H1 (cell line): ENCODE results near the gene PLEKHG1. TPM values are rescaled to one million over a fixed set of nuclear protein-coding genes. Genes with fewer than 3 reads are reported as not detected.

Source experiments
- CTCF ChIA-PET: fragments of 300-600 bp; sonication (Branson Sonifier 250); formaldehyde crosslinking; loops from one replicate; lab custom pipeline; 2021; ENCODE audit not compliant: partially characterized antibody; lab: Charles Lee
- POLR2A ChIA-PET: fragments of 300-600 bp; sonication (Branson Sonifier 250); formaldehyde crosslinking; loops from one replicate; lab custom pipeline; 2021; ENCODE audit warnings: inconsistent platforms; ENCODE audit not compliant: partially characterized antibody; lab: Charles Lee
- DNase-seq, 2 experiments: peaks; one replicate each; pipeline versions ENCODE4 v3.0.0 to v3.0.0-alpha.2; 2010 to 2022; ENCODE audit warnings: low spot score in 2 of 2, low read depth in 1 of 2, mixed read lengths in 1 of 2
- FAIRE-seq: peaks from 2 replicates; lab custom pipeline; 2011; peaks lifted over from hg19 to GRCh38; lab: Jason Lieb, UNC
- H2AFZ ChIP-seq: 2 replicates; pipeline ENCODE4 v1.8.1; 2012; ENCODE audit warnings: low read length, inconsistent platforms
- H2AK5ac ChIP-seq: 2 replicates; pipeline ENCODE4 v1.6.1; 2013; ENCODE audit warnings: low read depth, low read length
- H2BK120ac ChIP-seq: replicated peaks from 2 replicates; pipeline ENCODE3; 2013; ENCODE audit warnings: low read depth, low read length, inconsistent platforms
- H2BK12ac ChIP-seq: 2 replicates; pipeline ENCODE4 v1.6.1; 2013; ENCODE audit warnings: low read depth, low read length
- H2BK15ac ChIP-seq: 2 replicates; pipeline ENCODE4 v1.6.1; 2013; ENCODE audit warnings: low read length
- H2BK20ac ChIP-seq: 2 replicates; pipeline ENCODE4 v1.6.1; 2013; ENCODE audit warnings: low read length
- H2BK5ac ChIP-seq: 2 replicates; pipeline ENCODE4 v1.6.1; 2013; ENCODE audit warnings: low read depth, low read length
- H3K14ac ChIP-seq: 2 replicates; pipeline ENCODE4 v1.6.1; 2013; ENCODE audit warnings: inconsistent platforms; ENCODE audit not compliant: insufficient read length
- H3K18ac ChIP-seq: 2 replicates; pipeline ENCODE4 v1.6.1; 2013; ENCODE audit warnings: low read length; ENCODE audit errors: extremely low read depth
- H3K23ac ChIP-seq: 2 replicates; pipeline ENCODE4 v1.6.1; 2013; ENCODE audit warnings: inconsistent platforms; ENCODE audit not compliant: insufficient read length
- H3K23me2 ChIP-seq: 2 replicates; pipeline ENCODE4 v1.6.1; 2013; ENCODE audit warnings: low read depth, low read length
- H3K27ac ChIP-seq: 2 replicates; pipeline ENCODE4 v1.6.1; 2011; ENCODE audit warnings: low read depth, low read length, inconsistent platforms
- H3K27me3 ChIP-seq, 4 experiments: replicated peaks in 1 of 4; 1 replicate in 1 of 4; 2 replicates in 3 of 4; pipeline versions ENCODE4 v1.6.1 to v1.8.1; 2011 to 2013; ENCODE audit warnings: low read length in 3 of 4, mild to moderate bottlenecking in 3 of 4, inconsistent platforms in 2 of 4, mixed read lengths in 2 of 4, moderate library complexity in 1 of 4; ENCODE audit not compliant: control insufficient read depth in 3 of 4, insufficient read depth in 3 of 4; ENCODE audit errors: extremely low read depth in 1 of 4
- H3K36me3 ChIP-seq, 4 experiments: 2 replicates each; pipeline versions ENCODE4 v1.6.1 to v1.8.1; 2011 to 2013; ENCODE audit warnings: mild to moderate bottlenecking in 4 of 4, low read length in 3 of 4, moderate library complexity in 2 of 4, control low read depth in 1 of 4, inconsistent platforms in 1 of 4; ENCODE audit not compliant: insufficient read depth in 4 of 4, control insufficient read depth in 2 of 4
- H3K4ac ChIP-seq: replicated peaks from 2 replicates; pipeline ENCODE3; 2013; ENCODE audit warnings: low read length, low read depth, mixed read lengths, inconsistent platforms; ENCODE audit not compliant: insufficient read length
- H3K4me1 ChIP-seq, 4 experiments: replicated peaks in 1 of 4; 1 replicate in 1 of 4; 2 replicates in 3 of 4; pipeline versions ENCODE4 v1.6.1 to v1.8.1; 2011 to 2013; ENCODE audit warnings: low read length in 3 of 4, inconsistent platforms in 2 of 4, mixed read lengths in 1 of 4; ENCODE audit not compliant: insufficient read depth in 4 of 4, control insufficient read depth in 3 of 4
- H3K4me2 ChIP-seq, 2 experiments: 2 replicates each; pipeline versions ENCODE4 v1.6.1 to v1.8.1; 2011 to 2013; ENCODE audit warnings: low read depth in 2 of 2, low read length in 2 of 2, control low read depth in 1 of 2, inconsistent platforms in 1 of 2, mild to moderate bottlenecking in 1 of 2; ENCODE audit not compliant: insufficient read depth in 1 of 2
- H3K4me3 ChIP-seq, 4 experiments: fragments of 200-600, 300-600 bp in 1 of 4; sonication (generic), shearing (Covaris generic), sonication (Bioruptor Twin) in 1 of 4; 2 replicates each; pipeline versions ENCODE4 v1.5.1 to v1.8.1; 2011 to 2016; ENCODE audit warnings: low read length in 4 of 4, low read depth in 3 of 4, control low read depth in 2 of 4, inconsistent platforms in 2 of 4, mild to moderate bottlenecking in 2 of 4, mixed read lengths in 1 of 4, moderate library complexity in 1 of 4; ENCODE audit not compliant: insufficient read depth in 2 of 4; ENCODE audit errors: extremely low read depth in 1 of 4
- H3K56ac ChIP-seq: replicated peaks from 2 replicates; pipeline ENCODE3; 2013; ENCODE audit warnings: low read depth, mild to moderate bottlenecking, mixed read lengths, low read length, inconsistent platforms; ENCODE audit not compliant: insufficient read length
- H3K79me1 ChIP-seq: 2 replicates; pipeline ENCODE4 v1.6.1; 2013; ENCODE audit warnings: low read depth, low read length, control low read depth
- H3K79me2 ChIP-seq, 2 experiments: 2 replicates each; pipeline versions ENCODE4 v1.6.1 to v1.8.1; 2012 to 2013; ENCODE audit warnings: low read length in 2 of 2, mild to moderate bottlenecking in 2 of 2, inconsistent platforms in 1 of 2; ENCODE audit not compliant: insufficient read depth in 2 of 2, control insufficient read depth in 1 of 2
- H3K9ac ChIP-seq, 4 experiments: replicated peaks in 1 of 4; 1 replicate in 1 of 4; 2 replicates in 3 of 4; pipeline versions ENCODE4 v1.6.1 to v1.8.1; 2011 to 2013; ENCODE audit warnings: low read depth in 3 of 4, low read length in 3 of 4, control low read depth in 2 of 4, mild to moderate bottlenecking in 2 of 4, moderate library complexity in 2 of 4, inconsistent platforms in 1 of 4; ENCODE audit errors: extremely low read depth in 1 of 4
- H3K9me3 ChIP-seq, 2 experiments: 2 replicates each; pipeline versions ENCODE4 v1.6.1 to v1.8.1; 2012 to 2013; ENCODE audit warnings: mild to moderate bottlenecking in 2 of 2, moderate library complexity in 2 of 2, control low read depth in 1 of 2, inconsistent platforms in 1 of 2, low read depth in 1 of 2, low read length in 1 of 2, mixed read lengths in 1 of 2; ENCODE audit not compliant: insufficient read depth in 2 of 2
- H4K20me1 ChIP-seq, 2 experiments: replicated peaks in 1 of 2; 2 replicates each; pipeline versions ENCODE3 to v1.8.1; 2011 to 2013; ENCODE audit warnings: inconsistent platforms in 2 of 2, low read length in 2 of 2, mild to moderate bottlenecking in 1 of 2; ENCODE audit not compliant: insufficient read depth in 2 of 2, control insufficient read depth in 1 of 2
- H4K5ac ChIP-seq: 2 replicates; pipeline ENCODE4 v1.6.1; 2013; ENCODE audit warnings: low read length, low read depth, mixed read lengths, inconsistent platforms; ENCODE audit not compliant: insufficient read length
- H4K8ac ChIP-seq: 2 replicates; pipeline ENCODE4 v1.8.0; 2013; ENCODE audit warnings: mild to moderate bottlenecking, moderate library complexity, low read length, inconsistent platforms; ENCODE audit not compliant: insufficient read depth; ENCODE audit errors: extremely low read depth
- H4K91ac ChIP-seq: replicated peaks from 2 replicates; pipeline ENCODE3; 2013; ENCODE audit warnings: low read length, mixed read lengths, inconsistent platforms; ENCODE audit not compliant: insufficient read length
- CBX8 ChIP-seq: fragments of 300-800, 300-1000 bp; sonication (generic); IDR thresholded peaks from 2 replicates; pipeline ENCODE4 v1.7.1; 2016; ENCODE audit warnings: low read depth, low read length, borderline replicate concordance
- SP2 ChIP-seq: IDR thresholded peaks from 2 replicates; pipeline ENCODE4 v1.6.1; 2012; ENCODE audit warnings: mild to moderate bottlenecking, low read length, inconsistent platforms
- WGBS, 2 experiments: shearing (Covaris generic) in 1 of 2; methylation state at CpG; one replicate each; pipeline versions ENCODE4 v1.1.6 to v1.1.7; 2013 to 2015; ENCODE audit warnings: low lambda C conversion rate in 2 of 2, mixed read lengths in 2 of 2, inconsistent platforms in 1 of 2, low coverage in 1 of 2, missing lambda C conversion rate in 1 of 2; ENCODE audit not compliant: insufficient replicate concordance in 2 of 2, insufficient coverage in 1 of 2, insufficient read length in 1 of 2; ENCODE audit errors: extremely low coverage in 1 of 2, missing lambda C conversion rate in 1 of 2; 5-methylcytosine and 5-hydroxymethylcytosine counted together
- polyA plus RNA-seq, 7 experiments: library from polyadenylated mRNA; depleted of rRNA in 3 of 7; stranded (reverse) in 5 of 7; unstranded in 2 of 7; fragments of >200 nt in 5 of 7; fragments of 200-250 nt in 2 of 7; gene quantifications; 1 replicate in 5 of 7; 2 replicates in 1 of 7; 4 replicates in 1 of 7; pipeline versions ENCODE4 v1.2.1 to v1.2.3, GENCODE V29; 2011 to 2013; ENCODE audit warnings: missing spikeins in 2 of 7, mixed read lengths in 2 of 7
- total RNA-seq: library from RNA; stranded (reverse); fragmentation: NEBNext Ultra II Directional; extraction: Animal tissue kit (Norgen Biotek cat#: 25700); gene quantifications from 2 replicates; pipeline ENCODE4 v1.2.1, GENCODE V29; 2021

PLEKHG1 gene
- total and polyA plus RNA-seq, 2 of the 8 experiments (the other 6 are each of a cell fraction or from before 2014, with no cell fraction given), result 0.94 to 2.2 TPM

- Histone ChIP-seq H3K27me3 (no peaks in the 10 kb centered on the region), H2BK120ac (no peak overlapping the region), H2BK12ac (no peak overlapping the region), H3K27ac (no peak overlapping the region), H3K36me3 (no peaks in the 10 kb centered on the region), H3K56ac (no peak overlapping the region), H4K8ac (no peak overlapping the region; the same call in 1 of the 2 replicates), H3K18ac (no peak overlapping the region), H3K4me1 (peaks cover 0 to 3% (median 0%) of the 10 kb centered on the region in 4 experiments; a peak in 1 of 7 replicates), H4K5ac (no peak overlapping the region), H2AK5ac (no peak overlapping the region), H2AFZ (no peak overlapping the region), H3K4me3 (no peak overlapping the region), H3K14ac (no peak overlapping the region), H3K23me2 (no peaks in the 10 kb centered on the region), H2BK15ac (no peak overlapping the region), H2BK5ac (no peak overlapping the region), H3K9me3 (no peaks in the 10 kb centered on the region), H3K23ac (no peak overlapping the region), H3K4me2 (no peak overlapping the region), H3K79me2 (no peaks in the 10 kb centered on the region), H4K91ac (no peak overlapping the region), H3K79me1 (no peaks in the 10 kb centered on the region), H4K20me1 (no peaks in the 10 kb centered on the region), H3K9ac (no peak overlapping the region), H2BK20ac (no peak overlapping the region), H3K4ac (no peak overlapping the region)
- POLR2A ChIA-PET, result no interaction called here
- WGBS, 2 experiments, result 87% methylated on average over 4 of the region's 4 CpGs; no CpG with 5 or more reads in 1 of the 2 experiments
- CTCF ChIA-PET, result no interaction called here
- FAIRE-seq (no peak), DNase-seq (no peak)
- TF ChIP-seq CBX8 (no peak), SP2 (no peak)
These were observed 13.6 kb downstream of the PLEKHG1 start for GRCh38 chr6:150613269-150613668.
